Right ventricle myocardium superior (tissue), 1 donor: Measurements from ENCODE around the gene LMX1B. TPM values are rescaled to one million over a fixed set of nuclear protein-coding genes. Genes with fewer than 3 reads are reported as not detected.
A peak's percentile ranks its signal among the peaks of the same experiment; 100 is the strongest.

ENCODE experiments used
- ATAC-seq: fragments of 200-7000 bp; cut with Tn5 transposase; one replicate; pipeline ENCODE4 v1.9.1; 2020; ENCODE audit warnings: mild to moderate bottlenecking; ENCODE audit not compliant: poor library complexity
- DNase-seq: peaks from one replicate; pipeline ENCODE4 v3.0.0-alpha.2; 2020
- intact Hi-C: fragments of 100-400 bp; cut with DNase I; formaldehyde crosslinking; loops from one replicate; pipeline ENCODE4 v1.11.2; 2022
- total RNA-seq: library from RNA; stranded (reverse); fragmentation: NEBNext Ultra II Directional; extraction: Animal tissue kit (Norgen Biotek cat#: 25700); gene quantifications from one replicate; pipeline ENCODE4 v1.2.1, GENCODE V29; 2021
- donor health status: DM: no; HTN: yes; CAD: no; lungs with severe emphysema.

LMX1B gene
- total RNA-seq, 1 donor from 2014 or later = 0.70 TPM

DNA sequence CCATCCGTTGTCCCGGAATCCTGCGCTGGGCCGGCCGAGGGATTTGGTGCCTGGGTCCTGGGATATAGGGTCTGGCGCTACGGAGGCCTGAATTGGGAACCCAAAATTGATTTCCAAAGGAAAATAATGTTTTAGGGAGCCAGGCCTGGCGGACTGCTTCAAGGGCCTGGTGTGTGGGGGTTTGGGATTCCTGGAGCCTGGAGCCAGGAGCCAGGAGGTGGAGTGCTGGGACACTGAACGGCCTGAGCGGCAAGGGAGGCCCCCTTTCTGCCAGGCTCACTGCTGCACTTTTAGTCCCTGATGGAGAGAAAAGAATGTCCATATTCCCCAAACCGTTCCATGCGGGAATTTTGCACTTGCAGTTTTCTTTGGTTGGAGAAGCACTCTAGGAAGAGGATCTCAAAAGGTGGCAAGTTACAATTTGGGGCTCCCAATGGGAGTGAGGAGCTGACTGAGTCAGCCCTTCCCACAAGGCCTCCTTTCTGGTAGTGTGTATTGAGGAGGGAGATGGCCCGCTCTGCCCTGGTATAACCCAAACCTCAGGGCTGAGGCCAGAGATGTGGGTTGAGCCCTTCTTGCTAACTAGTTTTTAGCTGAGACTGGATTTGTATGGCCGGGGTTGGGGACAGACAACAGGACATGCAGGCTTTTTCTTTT, 2.2 kb downstream of the LMX1B start:
- ATAC-seq = no peak
- no peak for DNase-seq
- intact Hi-C loops = loop anchor here (10.0 kb wide), 1 partner anchor 169 kb away; no protein-coding TSS in a partner anchor

DNA sequence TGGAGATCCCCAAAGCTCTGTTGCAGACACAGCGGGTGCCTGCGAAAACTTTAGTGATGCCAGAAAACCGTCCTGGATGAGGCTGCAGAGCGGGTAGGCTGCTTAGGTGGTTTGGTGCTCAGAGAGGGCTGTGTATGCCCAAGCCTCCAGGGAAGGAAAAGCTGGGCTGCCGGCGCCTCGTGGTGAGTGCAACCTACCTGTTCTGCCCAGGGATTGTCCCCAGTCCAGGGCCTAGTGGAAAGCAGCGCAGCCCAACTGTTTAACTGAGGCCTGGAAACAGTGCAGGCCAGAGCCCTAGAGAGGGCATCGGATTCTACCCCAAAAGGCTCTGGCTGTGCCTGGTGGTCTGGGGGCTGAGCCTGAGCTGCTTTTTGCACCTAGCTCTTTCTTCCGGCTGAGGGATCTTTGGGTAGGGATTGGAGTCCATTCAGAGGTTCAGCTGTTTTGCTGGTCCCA, 2.8 kb downstream of the LMX1B start:
- intact Hi-C loops = loop anchor here (10.0 kb wide), 1 partner anchor 168 kb away; no protein-coding TSS in a partner anchor

DNA sequence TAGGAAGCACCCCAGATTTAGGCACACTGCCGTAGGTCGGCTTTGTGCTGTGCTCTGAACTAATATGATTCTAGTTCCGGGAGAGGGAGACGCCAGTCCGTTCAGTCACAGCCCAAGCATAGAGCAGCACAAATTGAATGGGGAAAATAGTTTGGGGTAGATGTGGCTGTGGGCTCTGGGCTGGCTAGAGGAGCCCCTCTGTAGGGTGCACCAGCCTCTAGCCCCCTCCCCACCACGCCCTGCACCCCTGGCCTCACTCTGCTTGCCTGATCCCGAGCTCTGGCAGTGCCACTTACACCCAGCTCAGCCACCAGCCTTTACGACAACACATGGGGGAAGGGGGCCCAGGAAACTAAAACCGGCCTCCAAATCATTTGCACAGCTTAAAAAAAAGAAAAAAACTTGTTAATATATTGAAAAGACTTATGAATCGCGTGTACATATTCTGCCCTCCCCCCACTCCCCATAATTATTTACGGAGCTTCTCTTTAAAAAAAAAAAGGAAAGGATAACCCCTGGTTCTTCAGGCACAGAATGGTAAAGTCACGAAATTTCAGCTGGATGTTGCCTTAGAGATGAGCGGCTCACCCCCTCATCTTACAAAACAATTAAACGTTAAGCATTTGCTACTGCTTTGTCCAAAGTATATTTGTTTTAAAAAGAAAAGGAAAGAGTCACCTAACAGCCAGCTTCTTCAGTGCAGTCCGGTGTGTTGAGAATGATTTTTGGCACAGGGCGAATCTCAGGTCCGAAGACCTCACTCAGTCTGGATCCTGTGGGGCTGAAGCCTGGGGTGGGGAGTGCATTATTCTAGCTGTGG, 3.5 kb downstream of the LMX1B start:
- no peak for ATAC-seq
- intact Hi-C loops = loop anchor here (10.0 kb wide), 1 partner anchor 168 kb away; no protein-coding TSS in a partner anchor
- DNase-seq = no peak

More for the DNA sequence above, 2.8 kb downstream of the LMX1B start:
- DNase-seq = no peak
- no peak for ATAC-seq

DNA sequence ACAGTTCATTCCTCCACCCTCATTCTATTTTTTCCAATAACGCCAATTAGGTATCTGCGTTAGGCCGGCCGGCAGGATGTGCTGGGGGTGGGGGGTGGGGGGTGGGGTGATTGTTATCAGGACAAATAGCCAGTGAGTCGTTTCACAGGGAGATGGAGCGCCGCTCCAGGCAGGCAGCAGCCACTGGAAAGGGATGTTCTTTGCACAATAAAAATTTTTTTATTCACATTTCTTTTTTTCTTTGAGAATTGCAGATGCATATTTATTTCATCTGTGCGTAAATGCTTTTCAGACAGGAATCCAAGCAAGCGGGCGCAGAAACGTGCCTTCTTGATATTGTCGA, 4.1 kb downstream of the LMX1B start:
- DNase-seq = no peak
- no peak for ATAC-seq
- intact Hi-C loops = loop anchor here (10.0 kb wide), 1 partner anchor 167 kb away; no protein-coding TSS in a partner anchor

DNA sequence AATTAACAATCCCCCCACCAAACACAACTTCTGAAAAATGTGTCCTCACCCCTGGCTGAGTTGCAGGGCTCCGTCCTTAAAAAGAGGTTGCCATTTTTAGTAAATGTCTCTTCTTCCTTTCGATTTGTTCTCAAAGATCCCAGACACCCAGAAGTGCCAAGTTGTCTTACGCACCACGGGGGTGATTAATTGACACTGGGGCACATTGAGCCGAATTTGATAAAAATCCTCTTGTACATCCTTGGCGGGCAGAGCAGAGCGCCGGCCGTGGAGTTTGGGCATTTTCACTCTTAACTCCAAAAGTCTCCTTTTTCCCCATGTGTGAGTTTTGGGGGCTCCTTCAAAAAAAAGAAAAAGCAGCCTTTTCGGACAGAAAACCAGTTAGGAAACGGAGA, 4.5 kb downstream of the LMX1B start:
- intact Hi-C loops = loop anchor here (10.0 kb wide), 1 partner anchor 167 kb away; no protein-coding TSS in a partner anchor
- ATAC-seq (no peak), DNase-seq (no peak)

DNA sequence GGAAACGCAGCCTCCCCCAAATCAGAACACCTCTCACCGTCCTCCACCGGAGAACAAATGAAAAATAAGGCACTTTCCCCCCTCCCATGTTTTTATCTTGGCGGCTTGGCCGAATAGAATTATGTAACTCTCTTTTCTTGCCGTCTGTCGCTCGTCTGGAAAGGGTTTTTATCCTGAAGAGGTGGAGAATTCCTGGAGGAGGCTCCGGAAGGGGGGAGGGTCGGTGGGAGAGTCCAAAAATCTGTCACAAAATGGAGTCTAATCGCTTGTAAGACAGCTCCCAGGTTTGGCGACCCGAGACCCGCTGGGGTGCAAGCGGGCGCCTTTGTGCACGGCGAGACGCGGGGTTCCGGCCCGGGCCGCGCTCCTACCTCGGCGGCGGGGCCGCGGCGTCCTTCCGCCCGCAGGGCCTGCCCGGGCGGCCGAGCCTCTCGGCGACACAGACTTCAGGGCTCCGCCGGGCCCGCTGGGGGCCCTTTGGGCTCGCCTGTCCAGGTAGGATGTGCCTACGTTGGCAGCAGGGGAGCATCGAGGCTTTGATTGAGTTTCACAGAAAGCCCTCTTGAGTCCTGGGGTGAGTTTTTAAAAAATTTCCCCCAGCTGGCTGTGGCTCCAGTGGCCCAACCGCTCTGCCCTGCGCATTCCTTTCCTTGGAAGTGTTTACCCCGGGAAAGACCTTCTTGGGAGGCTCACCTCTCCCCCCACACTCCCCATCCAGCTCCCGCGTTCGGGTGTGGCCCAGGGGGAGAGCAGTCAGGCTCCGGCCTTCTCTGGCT, 5.0 kb downstream of the LMX1B start:
- no peak for ATAC-seq
- intact Hi-C loops = loop anchor here (10.0 kb wide), 1 partner anchor 166 kb away; no protein-coding TSS in a partner anchor
- DNase-seq = no peak

DNA sequence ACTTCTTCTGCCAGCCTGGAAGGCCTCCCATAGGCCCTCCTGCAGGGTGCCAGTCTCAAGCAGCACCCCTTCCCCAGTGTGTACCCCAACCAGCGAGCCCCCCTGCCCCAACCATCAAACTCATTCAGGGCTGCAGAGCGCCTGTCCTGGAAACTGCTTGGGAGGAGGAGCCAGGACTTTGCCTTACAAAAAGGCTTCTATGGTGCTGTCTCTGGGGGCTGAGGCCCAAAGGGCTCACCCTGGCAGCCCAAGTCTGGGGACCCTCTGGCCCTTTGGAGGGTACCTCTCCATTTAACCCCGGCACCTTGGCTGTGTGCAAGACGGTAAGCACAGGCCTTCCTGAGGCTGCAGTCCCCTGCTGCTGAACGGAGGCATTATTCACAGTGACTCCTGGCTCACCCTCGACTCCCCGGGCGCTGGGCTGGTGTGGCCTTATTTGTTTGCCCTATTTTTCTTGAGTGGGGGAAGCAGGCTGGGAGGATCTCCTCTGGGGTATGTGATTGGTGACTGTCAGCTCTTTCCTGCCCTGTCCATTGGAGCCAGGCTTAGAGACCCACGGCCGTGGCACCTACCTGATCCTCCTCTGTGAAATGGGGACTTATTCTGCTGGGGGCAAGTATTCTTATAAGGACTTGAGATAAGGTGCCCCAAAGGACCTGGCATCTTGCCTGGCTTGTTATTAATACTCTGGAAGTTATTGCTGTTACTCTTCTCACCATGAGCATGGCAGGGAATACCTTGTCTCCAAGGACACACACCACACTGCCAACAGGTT, 5.8 kb downstream of the LMX1B start:
- DNase-seq (no peak), ATAC-seq (no peak)
- intact Hi-C loops = loop anchor here (10.0 kb wide), 1 partner anchor 165 kb away; no protein-coding TSS in a partner anchor

DNA sequence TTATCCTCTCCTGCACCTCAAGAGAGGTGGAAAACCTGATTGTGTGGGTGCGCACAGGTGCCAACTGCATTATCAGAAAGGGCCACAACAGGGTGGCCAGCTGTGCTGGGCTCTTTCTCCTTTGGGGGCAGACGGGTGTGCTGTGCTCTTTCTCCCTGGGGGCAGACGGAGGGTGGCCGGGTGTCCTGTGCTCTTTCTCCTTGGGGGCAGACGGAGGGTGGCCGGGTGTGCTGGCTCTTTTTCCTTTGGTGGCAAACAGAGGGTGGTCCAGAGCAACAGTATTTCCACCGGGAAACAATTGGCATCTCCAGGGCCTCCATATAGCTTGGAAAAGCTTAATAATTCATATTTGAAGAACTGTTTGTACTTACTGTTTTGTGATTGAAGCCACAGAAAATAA, 6.8 kb downstream of the LMX1B start:
- DNase-seq (no peak), ATAC-seq (no peak)
- intact Hi-C loops = no loop called here

DNA sequence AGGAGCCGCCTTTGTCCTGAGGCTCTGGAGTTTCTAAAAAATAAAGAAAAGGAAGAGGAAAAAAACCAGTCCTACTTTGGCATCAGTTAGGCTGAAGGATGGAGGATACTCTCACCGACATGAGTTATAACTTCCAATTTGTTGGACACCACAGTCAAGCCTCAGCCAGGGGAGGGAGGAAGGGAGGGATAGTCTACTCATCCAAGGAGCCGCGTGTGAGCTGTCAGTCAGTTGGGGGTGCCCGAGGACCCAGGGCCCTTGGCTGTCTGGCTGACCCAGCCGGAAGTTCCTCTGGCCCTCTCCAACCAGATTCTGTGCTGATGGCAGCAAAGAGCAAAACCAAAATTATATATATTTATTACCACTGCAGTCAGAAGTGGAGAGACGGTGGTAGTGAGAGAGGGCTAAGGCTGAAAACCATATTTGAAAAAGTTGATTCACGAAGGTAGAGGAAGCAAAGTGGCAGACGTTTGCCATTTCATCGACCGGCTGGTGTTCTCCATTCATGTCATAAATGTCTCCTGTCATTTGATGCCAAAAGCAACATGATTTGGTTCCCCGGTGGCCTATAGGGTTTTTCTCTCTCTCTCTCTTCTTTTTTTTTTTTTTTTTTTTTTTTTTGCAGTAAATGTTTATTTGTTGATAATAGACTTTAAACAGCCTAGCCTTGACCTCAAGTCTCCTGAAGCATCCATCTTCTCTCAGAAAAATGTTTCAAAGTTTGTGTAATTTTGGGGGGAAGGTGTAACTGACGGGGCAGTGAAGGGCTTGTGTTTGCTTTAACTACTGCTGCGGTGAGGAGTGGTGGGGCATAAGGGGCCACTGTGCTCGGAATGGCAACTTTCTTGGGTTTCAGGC, 7.6 kb downstream of the LMX1B start:
- intact Hi-C loops = no loop called here
- no peak for ATAC-seq
- no peak for DNase-seq

DNA sequence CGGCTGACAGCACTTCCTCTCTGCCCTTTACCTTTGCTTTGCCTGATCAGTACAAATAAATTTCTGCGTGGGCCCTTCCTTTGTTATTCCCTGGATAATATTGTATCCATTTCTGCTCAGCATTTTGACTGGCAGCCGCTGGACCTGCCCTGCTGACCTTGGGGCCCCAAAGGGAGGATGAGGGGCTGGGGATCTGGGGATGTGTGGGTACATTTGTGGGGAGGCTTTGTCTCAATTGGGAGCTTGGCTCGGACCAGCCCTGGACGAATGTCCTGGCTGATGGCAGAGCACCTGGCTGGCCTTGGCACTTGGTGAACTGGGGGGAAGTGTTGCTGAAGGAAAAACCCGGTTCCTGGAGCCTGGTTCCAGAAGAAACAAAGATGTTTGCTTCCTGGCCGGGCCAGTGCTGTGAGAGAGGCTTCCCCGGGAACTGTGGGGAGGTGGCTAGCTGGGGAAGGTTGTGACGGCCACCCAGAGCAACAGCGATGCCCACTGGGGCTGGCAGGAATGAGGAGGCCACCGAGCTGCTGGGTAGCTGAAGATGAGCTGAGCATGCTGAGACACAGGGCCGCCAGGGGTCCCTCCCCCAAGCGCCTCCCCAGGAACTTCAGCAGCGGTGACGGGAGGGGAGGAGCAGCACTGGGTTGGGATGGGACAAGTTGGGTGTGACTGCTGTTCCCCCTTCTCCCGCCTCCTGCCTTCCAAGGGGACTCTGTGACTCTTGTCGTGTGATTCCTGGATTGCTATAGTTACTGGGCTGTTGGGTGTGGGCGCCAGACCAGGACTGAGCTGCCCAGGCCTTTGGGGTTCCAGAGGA, 8.4 kb downstream of the LMX1B start:
- intact Hi-C loops = no loop called here
- DNase-seq = no peak
- no peak for ATAC-seq

DNA sequence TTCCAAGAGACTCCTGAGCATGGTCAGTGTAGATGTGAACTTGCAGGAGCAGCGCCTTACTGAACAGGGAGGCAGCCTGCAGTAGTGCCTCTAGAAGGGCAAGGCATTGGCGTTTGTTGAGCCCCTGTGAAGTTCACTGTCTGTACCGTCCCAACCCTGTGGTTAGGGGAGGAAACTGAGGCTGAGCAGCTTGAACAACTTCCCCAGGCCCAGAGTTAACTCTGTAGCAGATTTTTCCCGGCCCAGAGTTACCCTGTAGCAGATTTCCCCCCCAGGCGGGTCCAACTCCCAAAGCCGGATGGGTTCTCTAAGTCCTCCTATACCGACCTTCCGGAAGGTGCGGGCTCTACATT, 9.6 kb downstream of the LMX1B start:
- no peak for DNase-seq
- ATAC-seq = no peak
- intact Hi-C loops = no loop called here

DNA sequence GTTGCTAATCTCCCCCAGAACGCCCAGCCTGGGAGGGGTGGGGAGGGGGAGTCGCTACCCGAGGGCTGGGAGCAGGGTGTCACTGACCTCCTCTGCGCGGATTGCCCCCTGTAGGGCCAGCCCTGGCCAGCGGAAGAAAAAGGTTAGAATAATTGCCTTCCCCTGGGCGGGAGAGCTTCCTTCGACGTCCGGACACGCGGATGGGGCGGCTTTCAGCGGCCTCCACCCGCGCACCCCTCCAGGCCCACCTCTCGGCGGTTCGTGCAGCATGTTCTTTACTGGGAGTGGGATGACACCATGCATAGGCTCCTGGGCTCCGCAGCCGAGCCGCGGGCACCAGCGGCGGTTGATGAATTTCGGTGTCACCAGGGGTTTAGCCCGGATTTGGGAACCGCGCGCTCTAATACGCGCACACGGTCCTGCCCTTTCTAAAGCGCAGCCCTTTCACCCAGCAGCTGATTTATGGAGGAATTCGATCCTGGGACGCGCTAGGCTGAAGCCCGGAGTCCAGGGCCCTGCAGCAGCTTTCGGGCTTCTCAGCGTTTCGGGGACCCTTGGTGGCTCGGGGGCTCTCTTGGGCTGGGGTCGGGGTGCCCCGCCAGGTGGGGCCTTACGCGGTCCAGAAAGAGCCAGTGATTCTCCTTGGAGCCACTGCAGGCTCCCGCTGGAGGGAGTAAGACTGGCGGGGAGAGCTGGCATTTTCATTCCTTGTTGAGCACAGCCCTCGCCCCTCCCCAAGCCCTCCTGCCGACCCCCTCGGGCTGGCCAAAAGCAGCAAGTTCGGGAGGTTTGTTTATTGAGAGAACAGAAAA, 10.1 kb downstream of the LMX1B start:
- intact Hi-C loops = no loop called here
- DNase-seq (no peak), ATAC-seq (no peak)

DNA sequence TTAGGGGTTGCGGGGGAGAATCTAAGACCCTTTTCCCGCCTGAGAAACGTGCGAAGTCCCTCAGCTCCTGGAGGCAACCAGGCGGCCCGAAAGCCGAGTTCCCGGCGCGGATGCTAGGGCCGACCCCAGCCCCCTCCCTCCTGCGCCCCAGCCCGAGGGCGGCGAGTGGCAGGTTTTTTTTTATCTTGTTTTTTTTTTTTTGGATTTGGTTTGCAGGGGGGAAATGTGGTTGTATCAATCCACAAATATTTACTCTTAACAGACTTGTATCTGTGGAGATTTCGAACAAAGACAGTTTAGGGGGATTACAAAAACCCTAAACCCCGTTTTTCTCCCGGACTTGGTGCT, 10.7 kb downstream of the LMX1B start:
- intact Hi-C loops = no loop called here
- no peak for DNase-seq
- ATAC-seq = no peak

DNA sequence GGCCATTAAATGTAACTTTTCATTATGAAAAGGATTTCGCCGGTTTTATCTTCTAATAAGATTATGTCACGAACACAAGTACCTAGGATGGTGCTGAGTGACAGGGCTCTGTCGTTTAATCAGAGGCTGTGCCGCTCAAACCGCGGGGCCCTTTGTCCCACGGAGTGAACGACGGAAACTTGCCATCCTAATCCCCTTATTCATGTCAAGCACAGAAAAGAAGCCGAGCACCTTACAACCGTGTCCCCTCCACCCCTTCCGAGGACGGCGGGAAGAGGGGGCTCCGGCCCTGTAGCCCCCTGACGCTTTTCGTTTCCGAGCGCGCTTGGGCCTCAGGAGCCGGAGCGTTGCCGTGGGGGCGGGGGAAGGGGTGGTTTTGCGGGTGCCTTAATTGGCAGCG, 11.2 kb downstream of the LMX1B start:
- no peak for DNase-seq
- intact Hi-C loops = no loop called here
- ATAC-seq = no peak

DNA sequence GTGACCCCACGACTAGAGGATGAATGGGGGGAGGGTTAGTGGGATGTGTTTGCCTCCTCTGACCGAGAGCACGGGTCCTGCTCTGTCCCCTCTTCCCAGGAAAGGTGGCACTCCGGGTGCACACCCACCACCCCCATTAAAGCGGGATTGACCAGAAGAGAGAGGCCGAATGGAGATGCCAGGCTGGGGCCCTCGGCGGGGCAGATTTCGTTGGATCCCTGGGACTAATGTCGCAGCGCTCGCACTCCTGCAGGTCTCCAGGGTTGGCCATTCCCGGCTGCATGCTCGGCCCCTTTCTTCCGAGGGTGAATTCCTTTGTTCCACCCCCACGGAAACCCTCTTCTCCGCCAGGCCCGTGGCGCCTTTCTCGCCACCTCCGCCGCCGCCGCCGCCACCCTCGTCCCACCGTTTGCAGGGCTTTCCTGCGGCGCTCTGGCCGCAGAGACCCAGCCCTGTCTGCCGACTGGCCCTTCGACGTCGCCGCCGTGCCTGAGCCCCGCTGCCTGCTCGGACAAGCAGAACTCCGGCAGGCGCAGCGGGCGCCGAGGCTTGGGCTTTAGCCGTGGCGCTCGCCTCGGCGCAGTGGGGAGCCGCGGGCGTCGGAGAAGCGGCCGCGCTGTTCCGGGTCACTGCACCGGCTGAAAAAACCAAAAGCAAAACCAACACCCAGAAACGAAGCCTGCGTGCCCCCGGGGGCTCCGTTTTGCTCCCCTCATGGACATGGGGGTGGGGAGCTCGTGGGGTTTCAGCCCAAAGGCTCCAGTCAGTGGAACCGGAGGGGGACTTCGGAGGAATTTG, 11.8 kb downstream of the LMX1B start:
- ATAC-seq = peak; percentile 32
- intact Hi-C loops = no loop called here
- DNase-seq = no peak
